AG10803 (cell line): Measurements from ENCODE around the gene MSI2.

Experiments
- DNase-seq: peaks from one replicate; pipeline ENCODE4 v3.0.0; 2010; ENCODE audit warnings: low read depth
- H3K4me3 ChIP-seq: 2 replicates; pipeline ENCODE4 v1.5.1; 2011; ENCODE audit warnings: mild to moderate bottlenecking, low read length, control low read depth
- TF ChIP-seq, protein P1 (sequence below): conservative IDR thresholded peaks from 2 replicates; pipeline ENCODE4 v1.5.1; 2011; ENCODE audit warnings: mild to moderate bottlenecking, low read length, control low read depth, inconsistent platforms

Gene MSI2

DNA sequence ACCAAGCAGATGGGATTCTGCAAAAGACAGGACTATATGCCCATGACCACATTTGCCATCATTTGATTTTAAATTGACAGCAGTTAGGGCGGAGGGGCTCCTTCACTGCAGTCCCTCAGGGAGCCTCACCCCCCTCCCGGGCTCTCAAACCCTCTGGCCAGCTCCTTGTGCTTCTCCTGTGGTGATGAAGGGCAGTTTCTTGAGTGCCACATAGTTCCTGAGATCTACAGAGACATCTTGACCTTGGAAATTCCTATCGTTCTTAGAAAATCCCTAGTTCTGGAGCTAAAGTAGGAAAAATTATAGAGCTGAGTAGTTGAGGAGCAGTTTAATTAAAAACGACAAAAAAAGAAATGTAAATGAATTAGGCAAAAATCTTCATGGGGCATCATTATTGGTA is 257.2 kb downstream of the MSI2 start:
- no peak overlapping the region for H3K4me3 ChIP-seq
- no peak for DNase-seq

DNA sequence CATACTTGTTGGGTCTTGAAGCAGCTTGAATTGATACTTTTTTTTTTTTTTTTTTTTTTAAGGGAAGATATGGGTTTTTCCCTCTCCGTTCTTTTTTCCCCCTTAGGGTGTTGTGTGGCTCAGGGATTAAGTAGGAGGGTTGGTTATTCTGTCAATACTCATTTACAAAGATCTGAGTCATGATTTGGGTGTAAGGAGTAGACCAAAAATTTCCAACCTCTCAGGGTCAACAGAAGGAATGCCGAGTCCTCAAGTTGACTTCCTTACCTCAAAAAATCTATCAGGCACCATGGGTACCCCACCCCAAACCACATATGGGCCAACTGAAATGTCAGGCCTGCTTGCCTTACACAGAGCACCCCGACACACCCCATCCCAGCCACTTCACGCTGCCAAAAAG is 258.3 kb downstream of the MSI2 start:
- no peak overlapping the region for H3K4me3 ChIP-seq
- DNase-seq = no peak
- TF ChIP-seq, protein P1, sequence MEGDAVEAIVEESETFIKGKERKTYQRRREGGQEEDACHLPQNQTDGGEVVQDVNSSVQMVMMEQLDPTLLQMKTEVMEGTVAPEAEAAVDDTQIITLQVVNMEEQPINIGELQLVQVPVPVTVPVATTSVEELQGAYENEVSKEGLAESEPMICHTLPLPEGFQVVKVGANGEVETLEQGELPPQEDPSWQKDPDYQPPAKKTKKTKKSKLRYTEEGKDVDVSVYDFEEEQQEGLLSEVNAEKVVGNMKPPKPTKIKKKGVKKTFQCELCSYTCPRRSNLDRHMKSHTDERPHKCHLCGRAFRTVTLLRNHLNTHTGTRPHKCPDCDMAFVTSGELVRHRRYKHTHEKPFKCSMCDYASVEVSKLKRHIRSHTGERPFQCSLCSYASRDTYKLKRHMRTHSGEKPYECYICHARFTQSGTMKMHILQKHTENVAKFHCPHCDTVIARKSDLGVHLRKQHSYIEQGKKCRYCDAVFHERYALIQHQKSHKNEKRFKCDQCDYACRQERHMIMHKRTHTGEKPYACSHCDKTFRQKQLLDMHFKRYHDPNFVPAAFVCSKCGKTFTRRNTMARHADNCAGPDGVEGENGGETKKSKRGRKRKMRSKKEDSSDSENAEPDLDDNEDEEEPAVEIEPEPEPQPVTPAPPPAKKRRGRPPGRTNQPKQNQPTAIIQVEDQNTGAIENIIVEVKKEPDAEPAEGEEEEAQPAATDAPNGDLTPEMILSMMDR = no peak

More for the DNA sequence above, 257.2 kb downstream of the MSI2 start:
- TF ChIP-seq, protein P1 = no peak

DNA sequence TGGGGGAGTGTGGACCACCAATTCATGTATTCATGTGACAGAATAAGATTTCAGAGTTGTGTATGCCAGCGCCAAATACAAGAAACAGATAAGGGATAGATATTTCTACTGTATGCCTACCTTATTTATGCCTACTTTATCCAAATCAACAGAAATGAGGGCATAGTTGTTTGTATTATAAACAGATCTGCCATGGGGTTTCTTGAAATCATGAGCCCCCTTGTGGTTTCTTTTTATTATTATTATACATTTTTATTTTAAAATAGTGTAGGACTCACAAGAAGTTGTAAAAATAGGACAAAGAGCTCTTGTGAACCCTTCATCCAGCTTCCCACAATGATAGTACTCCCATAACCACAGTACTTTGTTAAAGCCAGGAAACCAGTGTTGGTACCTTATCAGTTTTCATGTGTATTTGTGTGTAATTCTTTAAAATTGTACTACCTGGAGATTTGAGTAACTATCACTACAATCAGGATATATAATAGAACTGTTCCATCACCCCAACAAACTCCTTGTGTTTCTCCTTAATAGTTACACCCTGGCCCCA is 259.4 kb downstream of the MSI2 start:
- TF ChIP-seq, protein P1 = no peak; the same call in 1 of the 2 replicates
- DNase-seq = no peak
- no peak overlapping the region for H3K4me3 ChIP-seq

DNA sequence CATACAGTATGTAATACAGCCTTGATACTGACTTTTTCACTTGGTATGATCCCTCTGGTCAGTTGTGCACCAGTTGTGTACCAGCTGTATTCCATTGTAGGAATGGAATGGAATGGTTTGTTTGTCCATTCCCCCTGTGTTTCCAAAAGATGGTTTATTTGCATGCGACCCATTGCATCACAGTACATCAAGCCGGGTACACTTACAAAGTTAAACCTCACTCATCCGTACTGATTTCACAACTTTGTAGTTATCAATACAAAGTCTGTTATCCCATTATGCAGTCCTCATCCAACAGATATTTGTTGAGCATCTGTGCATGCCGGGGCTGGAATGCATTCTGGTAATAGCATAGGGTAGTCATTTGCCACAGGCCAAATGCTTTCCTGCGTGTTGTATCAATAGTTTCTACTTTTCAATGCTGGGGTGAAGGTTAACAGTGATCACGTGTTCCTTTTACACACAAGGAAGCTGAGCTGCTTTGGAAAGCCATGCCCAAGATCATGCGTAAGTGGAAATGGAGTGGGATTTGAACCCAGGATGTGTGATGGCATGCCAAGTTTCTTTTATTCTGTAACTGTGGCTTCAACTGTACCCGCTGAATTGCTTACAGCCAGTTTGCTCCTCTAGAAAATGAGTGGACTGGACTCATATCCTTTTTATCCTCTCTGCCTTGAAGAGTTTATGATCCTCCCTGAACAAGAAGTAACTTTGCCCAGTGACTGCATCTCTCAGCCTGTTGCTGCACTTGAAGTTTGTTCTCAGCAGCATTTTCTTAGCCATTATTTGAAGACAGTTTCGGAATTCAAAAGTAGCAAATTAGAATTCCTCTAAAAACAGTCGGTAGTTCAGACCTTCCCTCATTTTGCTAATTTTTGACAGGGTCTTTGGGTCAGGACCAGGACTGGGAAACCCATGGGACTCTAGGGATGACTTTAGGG is 260.2 kb downstream of the MSI2 start:
- DNase-seq = peak; percentile 37
- TF ChIP-seq, protein P1 = no peak
- no peak overlapping the region for H3K4me3 ChIP-seq

DNA sequence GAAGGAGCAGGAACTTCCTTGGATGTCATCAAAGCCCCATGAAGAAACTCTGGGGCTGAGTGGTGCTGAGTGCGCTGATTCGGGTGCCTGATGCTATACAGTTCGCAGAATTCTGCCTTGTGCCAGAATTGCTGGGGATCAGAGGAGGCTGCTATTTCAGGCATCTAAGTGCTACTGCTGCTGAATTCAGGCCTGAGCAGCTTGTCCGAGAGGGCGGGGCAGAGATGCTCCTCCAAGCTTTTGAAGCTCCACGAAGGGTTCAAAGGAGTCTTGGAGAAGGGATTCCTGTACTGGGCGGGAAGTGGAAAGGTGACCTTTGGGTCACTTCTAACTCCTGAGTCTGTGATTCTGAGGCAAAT is 260.9 kb downstream of the MSI2 start:
- H3K4me3 ChIP-seq = no peak overlapping the region
- DNase-seq = no peak
- TF ChIP-seq, protein P1 = no peak

DNA sequence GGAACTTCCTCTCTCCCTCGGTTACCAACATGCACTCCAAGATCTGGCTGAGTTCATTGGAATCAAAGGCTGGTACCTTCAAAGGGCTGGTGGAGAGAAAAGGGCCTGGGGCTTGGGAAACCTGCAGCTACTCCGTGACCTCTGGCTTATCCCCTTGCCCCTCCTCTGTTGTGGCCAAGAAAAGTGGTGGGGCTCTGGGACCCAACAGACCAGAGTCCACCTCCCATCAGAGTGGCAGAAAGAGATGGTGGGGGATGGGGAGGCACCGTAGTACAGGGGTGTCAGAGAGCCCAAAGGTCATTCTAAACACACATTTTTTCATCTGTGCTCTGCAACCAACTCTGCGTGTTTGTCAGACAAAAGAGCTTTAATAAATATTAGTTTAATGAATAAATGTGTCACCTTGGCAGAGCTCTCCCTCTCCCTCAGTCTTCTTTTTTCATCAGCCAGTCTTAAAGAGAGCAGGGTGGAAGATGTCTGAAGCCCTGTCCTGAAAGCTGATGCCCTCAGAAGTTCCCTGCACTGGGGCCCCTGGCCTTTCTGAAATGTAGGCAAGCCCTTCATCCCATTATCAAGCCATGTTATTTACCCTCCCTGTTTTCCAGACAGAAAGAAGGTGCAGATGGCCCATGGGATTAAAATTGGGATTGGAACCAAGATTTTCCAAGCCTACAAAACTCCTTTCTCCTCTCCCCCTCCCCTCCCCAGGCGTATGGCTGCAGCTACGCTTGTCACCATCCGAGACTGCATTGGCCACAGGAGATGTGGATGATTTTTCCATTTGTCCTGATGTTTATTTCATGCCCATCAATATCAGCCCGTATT is 261.5 kb downstream of the MSI2 start:
- no peak for DNase-seq
- H3K4me3 ChIP-seq = no peak overlapping the region
- TF ChIP-seq, protein P1 = no peak
